Measurements from ENCODE around the gene KIR2DL4. TPM values are rescaled to one million over a fixed set of nuclear protein-coding genes. Genes with fewer than 3 reads are reported as not detected.

The KIR2DL4 gene
- not detected in 2 replicates for total RNA-seq

DNA sequence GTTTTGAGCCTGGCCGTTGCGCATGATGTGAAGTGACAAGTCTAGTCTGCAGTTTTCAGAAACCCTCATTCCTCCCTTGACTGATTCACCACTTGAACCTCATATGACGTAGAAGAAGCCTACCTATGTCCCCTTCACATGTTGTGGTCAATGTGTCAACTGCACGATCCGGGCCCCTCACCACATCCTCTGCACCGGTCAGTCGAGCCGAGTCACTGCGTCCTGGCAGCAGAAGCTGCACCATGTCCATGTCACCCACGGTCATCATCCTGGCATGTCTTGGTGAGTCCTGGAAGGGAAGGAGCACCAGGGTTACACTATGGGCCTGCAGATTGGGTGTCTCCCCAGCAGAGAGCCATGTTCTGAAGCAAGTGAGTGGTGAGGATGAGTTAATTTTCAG is at the start of gene KIR2DL4:
KIR2DL4 (plus strand) TSS at position 201 of the 400 bp plus-strand sequence; CDS start at position 243, 42 bp downstream.

DNA sequence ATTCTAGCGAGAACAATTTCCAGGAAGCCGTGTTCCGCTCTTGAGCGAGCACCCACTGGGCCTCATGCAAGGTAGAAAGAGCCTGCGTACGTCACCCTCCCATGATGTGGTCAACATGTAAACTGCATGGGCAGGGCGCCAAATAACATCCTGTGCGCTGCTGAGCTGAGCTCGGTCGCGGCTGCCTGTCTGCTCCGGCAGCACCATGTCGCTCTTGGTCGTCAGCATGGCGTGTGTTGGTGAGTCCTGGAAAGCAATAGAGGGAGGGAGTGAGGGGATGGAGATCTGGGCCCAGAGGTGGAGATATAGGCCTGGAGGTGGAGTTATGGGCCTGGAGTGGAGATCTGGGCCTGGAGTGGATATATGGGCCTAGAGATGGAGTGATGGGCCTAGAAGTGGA is 33.8 kb upstream of the KIR2DL4 start, which contains the start of gene KIR2DL1:
KIR2DL1 (plus strand) TSS at position 148 of the 400 bp plus-strand sequence; CDS start at position 206, 58 bp downstream.

DNA sequence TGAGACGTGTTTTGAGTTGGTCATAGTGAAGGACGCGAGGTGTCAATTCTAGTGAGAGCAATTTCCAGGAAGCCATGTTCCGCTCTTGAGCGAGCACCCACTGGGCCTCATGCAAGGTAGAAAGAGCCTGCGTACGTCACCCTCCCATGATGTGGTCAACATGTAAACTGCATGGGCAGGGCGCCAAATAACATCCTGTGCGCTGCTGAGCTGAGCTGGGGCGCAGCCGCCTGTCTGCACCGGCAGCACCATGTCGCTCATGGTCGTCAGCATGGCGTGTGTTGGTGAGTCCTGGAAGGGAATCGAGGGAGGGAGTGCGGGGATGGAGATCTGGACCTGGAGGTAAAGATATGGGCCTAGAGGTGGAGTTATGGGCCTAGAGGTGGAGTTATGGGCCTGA is 12.8 kb downstream of the KIR2DL4 start, which contains the start of gene KIR3DL1:
KIR3DL1 (plus strand) TSS at position 218 of the 400 bp plus-strand sequence.

DNA sequence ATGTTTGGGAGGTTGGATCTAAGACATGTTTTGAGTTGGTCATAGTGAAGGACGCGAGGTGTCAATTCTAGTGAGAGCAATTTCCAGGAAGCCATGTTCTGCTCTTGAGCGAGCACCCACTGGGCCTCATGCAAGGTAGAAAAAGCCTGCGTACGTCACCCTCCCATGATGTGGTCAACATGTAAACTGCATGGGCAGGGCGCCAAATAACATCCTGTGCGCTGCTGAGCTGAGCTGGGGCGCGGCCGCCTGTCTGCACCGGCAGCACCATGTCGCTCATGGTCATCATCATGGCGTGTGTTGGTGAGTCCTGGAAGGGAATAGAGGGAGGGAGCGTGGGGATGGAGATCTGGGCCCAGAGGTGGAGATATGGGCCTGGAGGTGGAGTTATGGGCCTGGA is 29.1 kb downstream of the KIR2DL4 start, which contains the start of gene KIR2DS4:
KIR2DS4 (plus strand) TSS at position 181 of the 400 bp plus-strand sequence.

DNA sequence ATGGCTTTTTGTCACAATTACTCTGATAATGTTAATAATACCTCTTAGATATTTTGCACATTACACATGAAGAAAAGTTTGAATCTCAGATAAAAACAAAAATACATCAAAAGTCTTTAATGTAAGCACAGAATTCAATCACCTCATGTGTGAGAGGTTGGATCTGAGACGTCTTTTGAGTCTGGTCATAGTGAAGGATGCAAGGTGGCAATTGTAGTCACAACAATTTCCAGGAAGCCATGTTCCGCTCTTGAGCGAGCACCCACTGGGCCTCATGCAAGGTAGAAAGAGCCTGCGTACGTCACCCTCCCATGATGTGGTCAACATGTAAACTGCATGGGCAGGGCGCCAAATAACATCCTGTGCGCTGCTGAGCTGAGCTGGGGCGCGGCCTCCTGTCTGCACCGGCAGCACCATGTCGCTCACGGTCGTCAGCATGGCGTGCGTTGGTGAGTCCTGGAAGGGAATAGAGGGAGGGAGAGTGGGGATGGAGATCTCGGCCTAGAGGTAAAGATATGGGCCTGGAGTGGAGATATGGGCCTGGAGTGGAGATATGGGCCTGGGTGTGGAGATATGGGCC is 46.7 kb downstream of the KIR2DL4 start, which contains the start of gene KIR3DL2:
KIR3DL2 (plus strand) TSS at position 383 of the 580 bp plus-strand sequence; CDS start at position 416, 33 bp downstream.

Other genes with a start within 250 kb of the KIR2DL4 start
- not detected in 2 replicates for gene LILRA2, start 229.8 kb upstream of the KIR2DL4 start, total RNA-seq
- gene LILRA1, start 210.0 kb upstream of the KIR2DL4 start, total RNA-seq = not detected in 2 replicates
- not detected in 2 replicates for gene LILRB1, start 173.1 kb upstream of the KIR2DL4 start, total RNA-seq
- gene LILRB4, start 140.6 kb upstream of the KIR2DL4 start, total RNA-seq = not detected in 2 replicates
- not detected in 2 replicates for gene KIR3DL3, start 79.2 kb upstream of the KIR2DL4 start, total RNA-seq
- gene KIR2DL3, start 65.1 kb upstream of the KIR2DL4 start, total RNA-seq = not detected in 2 replicates
- gene KIR2DL1, start 33.8 kb upstream of the KIR2DL4 start, total RNA-seq = not detected in 2 replicates
- gene KIR3DL1, start 12.9 kb downstream of the KIR2DL4 start, total RNA-seq = not detected in 2 replicates
- not detected in 2 replicates for gene KIR2DS4, start 29.1 kb downstream of the KIR2DL4 start, total RNA-seq
- not detected in 2 replicates for gene KIR3DL2, start 46.8 kb downstream of the KIR2DL4 start, total RNA-seq
- not detected in 2 replicates for gene FCAR, start 70.6 kb downstream of the KIR2DL4 start, total RNA-seq
- gene NCR1, start 102.5 kb downstream of the KIR2DL4 start, total RNA-seq = not detected in 2 replicates
- gene NLRP7, start 143.9 kb downstream of the KIR2DL4 start, total RNA-seq = under 0.01 TPM in 1 of 2 replicates, not detected in the other
- 0.83 and 1.3 TPM in 2 replicates for gene NLRP2, start 162.8 kb downstream of the KIR2DL4 start, total RNA-seq
- not detected in 2 replicates for gene GP6, start 234.7 kb downstream of the KIR2DL4 start, total RNA-seq